Lung (tissue), 13 donors: ENCODE results near the gene PNLIP. TPM values are rescaled to one million over a fixed set of nuclear protein-coding genes. Genes with fewer than 3 reads are reported as not detected.

Experiments used
- ATAC-seq: fragments of 200-7000 bp; cut with Tn5 transposase; one replicate; pipeline ENCODE4 v1.9.1; 2020; ENCODE audit warnings: moderate number of reproducible peaks; ENCODE audit not compliant: insufficient read depth, low FRiP score
- DNase-seq, 3 donors: peaks; one replicate each; pipeline ENCODE4 v3.0.0-alpha.2; 2013 to 2017
- H3K27ac ChIP-seq, 2 donors: one replicate each; pipeline ENCODE4 v1.5.1; 2013; ENCODE audit warnings: mild to moderate bottlenecking in 2 of 2, moderate library complexity in 2 of 2, control low read depth in 1 of 2, inconsistent platforms in 1 of 2, low read depth in 1 of 2, low read length in 1 of 2
- H3K27me3 ChIP-seq, 3 donors: one replicate each; pipeline ENCODE4 v1.5.1; 2013; ENCODE audit warnings: low read length in 2 of 3; ENCODE audit not compliant: control insufficient read depth in 3 of 3, insufficient read depth in 3 of 3
- H3K36me3 ChIP-seq, 4 donors: one replicate each; pipeline ENCODE4 v1.5.1; 2013; ENCODE audit warnings: low read length in 4 of 4, mild to moderate bottlenecking in 1 of 4, moderate library complexity in 1 of 4; ENCODE audit not compliant: control insufficient read depth in 4 of 4, insufficient read depth in 4 of 4
- H3K4me1 ChIP-seq, 5 donors: one replicate each; pipeline ENCODE4 v1.5.1; 2013; ENCODE audit warnings: low read length in 5 of 5, mild to moderate bottlenecking in 2 of 5, moderate library complexity in 1 of 5; ENCODE audit not compliant: control insufficient read depth in 5 of 5, insufficient read depth in 5 of 5
- H3K4me3 ChIP-seq: one replicate; pipeline ENCODE4 v1.5.1; 2013; ENCODE audit warnings: mild to moderate bottlenecking, control low read depth, moderate library complexity
- H3K9ac ChIP-seq, 2 donors: one replicate each; pipeline ENCODE4 v1.5.1; 2013; ENCODE audit warnings: low read length in 2 of 2, control low read depth in 1 of 2; ENCODE audit not compliant: insufficient read depth in 1 of 2
- H3K9me3 ChIP-seq, 4 donors: one replicate each; pipeline ENCODE4 v1.5.1; 2013; ENCODE audit warnings: low read length in 3 of 4, mild to moderate bottlenecking in 1 of 4, moderate library complexity in 1 of 4; ENCODE audit not compliant: control insufficient read depth in 4 of 4, insufficient read depth in 3 of 4
- CTCF ChIP-seq: IDR thresholded peaks from 2 replicates; pipeline ENCODE4 v1.5.1; 2012; ENCODE audit warnings: mild to moderate bottlenecking; ENCODE audit errors: control extremely low read depth, extremely low read depth
- WGBS, 2 donors: extraction: QIAGEN DNeasy Blood & Tissue Kit; methylation state at CpG; one replicate each; pipeline ENCODE4 v1.1.7; 2013; 5-methylcytosine and 5-hydroxymethylcytosine counted together
- polyA plus RNA-seq, 2 donors: library from polyadenylated mRNA; stranded (reverse); fragments of 200-250 nt; gene quantifications; one replicate each; pipeline ENCODE4 v1.2.1, GENCODE V29; 2013
- small RNA-seq: library from RNA; depleted of rRNA; stranded (forward); fragments of <200 nt; gene quantifications from one replicate; pipeline ENCODE3, GENCODE V24; 2014; ENCODE audit warnings: low replicate concordance
- total RNA-seq, 2 donors: library from RNA; depleted of rRNA in 1 of 2; stranded (reverse); fragments of >200 nt in 1 of 2; gene quantifications; one replicate each; pipeline ENCODE4 v1.2.1, GENCODE V29; 2014 to 2021
- donor health status: control.
- donor health status: control.
- donor health status: Bipolar disorder and iron deficiency.
- donor health status: healthy.
- donor health status: DM: yes; HTN: yes; CAD: no.

Gene PNLIP
- total and polyA plus RNA-seq, 4 donors = 0.14 to 2.9 TPM; not detected in 2

GRCh38 chr10:116615199-116615776, 69.6 kb downstream of the PNLIP start:
- Histone ChIP-seq H3K36me3 (no peaks in the 10 kb centered on the region), H3K27ac (no peak overlapping the region), H3K4me1 (no peaks in the 10 kb centered on the region), H3K9ac (no peak overlapping the region), H3K4me3 (no peak overlapping the region), H3K27me3 (no peaks in the 10 kb centered on the region), H3K9me3 (peaks cover 0 to 9% (median 0%) of the 10 kb centered on the region in 4 donors)
- WGBS, 2 donors = 89 to 93% methylated on average over 3 of the region's 3 CpGs
- no peak for TF ChIP-seq CTCF
- DNase-seq (no peak), ATAC-seq (no peak)

Small RNA genes within 50 kb of the gene (small RNA-seq; reads per million reads assigned to genes)
- not detected for gene RNU6-1090P

Other genes with a start within 250 kb of the PNLIP start
- gene CCDC172, start 221.5 kb upstream of the PNLIP start, total RNA-seq = not detected
- gene CCDC172, start 221.5 kb upstream of the PNLIP start, polyA plus RNA-seq = not detected
- gene PNLIPRP3, start 118.1 kb upstream of the PNLIP start, total RNA-seq = not detected
- not detected for gene PNLIPRP3, start 118.1 kb upstream of the PNLIP start, polyA plus RNA-seq
- 1 to 10 TPM in 1 of 2 donors, not detected in 1; 1.4 TPM for gene PNLIPRP1, start 45.0 kb downstream of the PNLIP start, total RNA-seq
- gene PNLIPRP1, start 45.0 kb downstream of the PNLIP start, polyA plus RNA-seq = under 1 TPM in 1 of 2 donors, not detected in 1; 0.26 TPM
- gene PNLIPRP2, start 75.0 kb downstream of the PNLIP start, total RNA-seq = 1 to 10 TPM in 1 of 2 donors, not detected in 1; 1.0 TPM
- gene PNLIPRP2, start 75.0 kb downstream of the PNLIP start, polyA plus RNA-seq = under 1 TPM; 0.06 to 0.08 TPM
- gene HSPA12A, start 196.6 kb downstream of the PNLIP start, total RNA-seq = 1 to 10 TPM; 7.4 to 9.8 TPM
- gene HSPA12A, start 196.6 kb downstream of the PNLIP start, polyA plus RNA-seq = 1 to 10 TPM; 2.0 to 2.5 TPM